ENCODE results near the gene MYG1.

DNA sequence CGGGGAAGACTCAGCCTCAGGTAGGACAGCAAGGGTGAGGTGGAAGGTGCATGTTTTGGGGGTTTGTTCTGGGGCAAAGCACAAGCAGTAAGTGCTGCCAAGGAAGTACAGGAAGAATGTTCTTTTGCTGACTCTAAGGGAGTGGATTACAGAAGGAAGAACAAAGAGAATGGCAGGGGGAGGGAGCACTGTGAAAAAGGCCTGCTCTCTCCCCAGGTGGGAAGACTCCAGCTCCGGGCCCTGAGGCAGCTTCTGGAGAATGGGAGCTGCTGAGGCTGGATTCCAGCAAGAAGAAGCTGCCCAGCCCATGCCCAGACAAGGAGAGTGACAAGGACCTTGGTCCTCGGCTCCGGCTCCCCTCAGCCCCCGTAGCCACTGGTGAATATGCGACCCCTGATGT lies 11.2 kb upstream of the MYG1 start:
- TF ChIP-seq, protein P1, sequence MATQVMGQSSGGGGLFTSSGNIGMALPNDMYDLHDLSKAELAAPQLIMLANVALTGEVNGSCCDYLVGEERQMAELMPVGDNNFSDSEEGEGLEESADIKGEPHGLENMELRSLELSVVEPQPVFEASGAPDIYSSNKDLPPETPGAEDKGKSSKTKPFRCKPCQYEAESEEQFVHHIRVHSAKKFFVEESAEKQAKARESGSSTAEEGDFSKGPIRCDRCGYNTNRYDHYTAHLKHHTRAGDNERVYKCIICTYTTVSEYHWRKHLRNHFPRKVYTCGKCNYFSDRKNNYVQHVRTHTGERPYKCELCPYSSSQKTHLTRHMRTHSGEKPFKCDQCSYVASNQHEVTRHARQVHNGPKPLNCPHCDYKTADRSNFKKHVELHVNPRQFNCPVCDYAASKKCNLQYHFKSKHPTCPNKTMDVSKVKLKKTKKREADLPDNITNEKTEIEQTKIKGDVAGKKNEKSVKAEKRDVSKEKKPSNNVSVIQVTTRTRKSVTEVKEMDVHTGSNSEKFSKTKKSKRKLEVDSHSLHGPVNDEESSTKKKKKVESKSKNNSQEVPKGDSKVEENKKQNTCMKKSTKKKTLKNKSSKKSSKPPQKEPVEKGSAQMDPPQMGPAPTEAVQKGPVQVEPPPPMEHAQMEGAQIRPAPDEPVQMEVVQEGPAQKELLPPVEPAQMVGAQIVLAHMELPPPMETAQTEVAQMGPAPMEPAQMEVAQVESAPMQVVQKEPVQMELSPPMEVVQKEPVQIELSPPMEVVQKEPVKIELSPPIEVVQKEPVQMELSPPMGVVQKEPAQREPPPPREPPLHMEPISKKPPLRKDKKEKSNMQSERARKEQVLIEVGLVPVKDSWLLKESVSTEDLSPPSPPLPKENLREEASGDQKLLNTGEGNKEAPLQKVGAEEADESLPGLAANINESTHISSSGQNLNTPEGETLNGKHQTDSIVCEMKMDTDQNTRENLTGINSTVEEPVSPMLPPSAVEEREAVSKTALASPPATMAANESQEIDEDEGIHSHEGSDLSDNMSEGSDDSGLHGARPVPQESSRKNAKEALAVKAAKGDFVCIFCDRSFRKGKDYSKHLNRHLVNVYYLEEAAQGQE (IDR thresholded peaks at IDR 0.05; ENCODE audit: low read depth, low read length) = no peak
- no peak for TF ChIP-seq TAF1 (IDR thresholded peaks at IDR 0.05; ENCODE audit: borderline replicate concordance, low read depth, low read length)
- TF ChIP-seq, protein P2, sequence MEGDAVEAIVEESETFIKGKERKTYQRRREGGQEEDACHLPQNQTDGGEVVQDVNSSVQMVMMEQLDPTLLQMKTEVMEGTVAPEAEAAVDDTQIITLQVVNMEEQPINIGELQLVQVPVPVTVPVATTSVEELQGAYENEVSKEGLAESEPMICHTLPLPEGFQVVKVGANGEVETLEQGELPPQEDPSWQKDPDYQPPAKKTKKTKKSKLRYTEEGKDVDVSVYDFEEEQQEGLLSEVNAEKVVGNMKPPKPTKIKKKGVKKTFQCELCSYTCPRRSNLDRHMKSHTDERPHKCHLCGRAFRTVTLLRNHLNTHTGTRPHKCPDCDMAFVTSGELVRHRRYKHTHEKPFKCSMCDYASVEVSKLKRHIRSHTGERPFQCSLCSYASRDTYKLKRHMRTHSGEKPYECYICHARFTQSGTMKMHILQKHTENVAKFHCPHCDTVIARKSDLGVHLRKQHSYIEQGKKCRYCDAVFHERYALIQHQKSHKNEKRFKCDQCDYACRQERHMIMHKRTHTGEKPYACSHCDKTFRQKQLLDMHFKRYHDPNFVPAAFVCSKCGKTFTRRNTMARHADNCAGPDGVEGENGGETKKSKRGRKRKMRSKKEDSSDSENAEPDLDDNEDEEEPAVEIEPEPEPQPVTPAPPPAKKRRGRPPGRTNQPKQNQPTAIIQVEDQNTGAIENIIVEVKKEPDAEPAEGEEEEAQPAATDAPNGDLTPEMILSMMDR (IDR thresholded peaks at IDR 0.05) = no peak
- no peak for TF ChIP-seq RAD21 (IDR thresholded peaks at IDR 0.05; ENCODE audit: low read length)
- TF ChIP-seq EZH2phosphoT487 (IDR thresholded peaks at IDR 0.05; ENCODE audit: borderline replicate concordance, low read depth) = no peak
